H1 (cell line): ENCODE data around the gene ATF7. TPM values are rescaled to one million over a fixed set of nuclear protein-coding genes. Genes with fewer than 3 reads are reported as not detected.

Experiments
- CTCF ChIA-PET: fragments of 300-600 bp; sonication (Branson Sonifier 250); formaldehyde crosslinking; loops from one replicate; lab custom pipeline; 2021; ENCODE audit not compliant: partially characterized antibody; lab: Charles Lee
- POLR2A ChIA-PET: fragments of 300-600 bp; sonication (Branson Sonifier 250); formaldehyde crosslinking; loops from one replicate; lab custom pipeline; 2021; ENCODE audit warnings: inconsistent platforms; ENCODE audit not compliant: partially characterized antibody; lab: Charles Lee
- DNase-seq, 2 experiments: peaks; one replicate each; pipeline versions ENCODE4 v3.0.0 to v3.0.0-alpha.2; 2010 to 2022; ENCODE audit warnings: low spot score in 2 of 2, low read depth in 1 of 2, mixed read lengths in 1 of 2
- FAIRE-seq: peaks from 2 replicates; lab custom pipeline; 2011; peaks lifted over from hg19 to GRCh38; lab: Jason Lieb, UNC
- H2AFZ ChIP-seq: 2 replicates; pipeline ENCODE4 v1.8.1; 2012; ENCODE audit warnings: low read length, inconsistent platforms
- H2AK5ac ChIP-seq: 2 replicates; pipeline ENCODE4 v1.6.1; 2013; ENCODE audit warnings: low read depth, low read length
- H2BK120ac ChIP-seq: replicated peaks from 2 replicates; pipeline ENCODE3; 2013; ENCODE audit warnings: low read depth, low read length, inconsistent platforms
- H2BK12ac ChIP-seq: 2 replicates; pipeline ENCODE4 v1.6.1; 2013; ENCODE audit warnings: low read depth, low read length
- H2BK15ac ChIP-seq: 2 replicates; pipeline ENCODE4 v1.6.1; 2013; ENCODE audit warnings: low read length
- H2BK20ac ChIP-seq: 2 replicates; pipeline ENCODE4 v1.6.1; 2013; ENCODE audit warnings: low read length
- H2BK5ac ChIP-seq: 2 replicates; pipeline ENCODE4 v1.6.1; 2013; ENCODE audit warnings: low read depth, low read length
- H3K14ac ChIP-seq: 2 replicates; pipeline ENCODE4 v1.6.1; 2013; ENCODE audit warnings: inconsistent platforms; ENCODE audit not compliant: insufficient read length
- H3K18ac ChIP-seq: 2 replicates; pipeline ENCODE4 v1.6.1; 2013; ENCODE audit warnings: low read length; ENCODE audit errors: extremely low read depth
- H3K23ac ChIP-seq: 2 replicates; pipeline ENCODE4 v1.6.1; 2013; ENCODE audit warnings: inconsistent platforms; ENCODE audit not compliant: insufficient read length
- H3K23me2 ChIP-seq: 2 replicates; pipeline ENCODE4 v1.6.1; 2013; ENCODE audit warnings: low read depth, low read length
- H3K27ac ChIP-seq: 2 replicates; pipeline ENCODE4 v1.6.1; 2011; ENCODE audit warnings: low read depth, low read length, inconsistent platforms
- H3K27me3 ChIP-seq, 4 experiments: replicated peaks in 1 of 4; 1 replicate in 1 of 4; 2 replicates in 3 of 4; pipeline versions ENCODE4 v1.6.1 to v1.8.1; 2011 to 2013; ENCODE audit warnings: low read length in 3 of 4, mild to moderate bottlenecking in 3 of 4, inconsistent platforms in 2 of 4, mixed read lengths in 2 of 4, moderate library complexity in 1 of 4; ENCODE audit not compliant: control insufficient read depth in 3 of 4, insufficient read depth in 3 of 4; ENCODE audit errors: extremely low read depth in 1 of 4
- H3K36me3 ChIP-seq, 4 experiments: 2 replicates each; pipeline versions ENCODE4 v1.6.1 to v1.8.1; 2011 to 2013; ENCODE audit warnings: mild to moderate bottlenecking in 4 of 4, low read length in 3 of 4, moderate library complexity in 2 of 4, control low read depth in 1 of 4, inconsistent platforms in 1 of 4; ENCODE audit not compliant: insufficient read depth in 4 of 4, control insufficient read depth in 2 of 4
- H3K4ac ChIP-seq: replicated peaks from 2 replicates; pipeline ENCODE3; 2013; ENCODE audit warnings: low read length, low read depth, mixed read lengths, inconsistent platforms; ENCODE audit not compliant: insufficient read length
- H3K4me1 ChIP-seq, 4 experiments: replicated peaks in 1 of 4; 1 replicate in 1 of 4; 2 replicates in 3 of 4; pipeline versions ENCODE4 v1.6.1 to v1.8.1; 2011 to 2013; ENCODE audit warnings: low read length in 3 of 4, inconsistent platforms in 2 of 4, mixed read lengths in 1 of 4; ENCODE audit not compliant: insufficient read depth in 4 of 4, control insufficient read depth in 3 of 4
- H3K4me2 ChIP-seq, 2 experiments: 2 replicates each; pipeline versions ENCODE4 v1.6.1 to v1.8.1; 2011 to 2013; ENCODE audit warnings: low read depth in 2 of 2, low read length in 2 of 2, control low read depth in 1 of 2, inconsistent platforms in 1 of 2, mild to moderate bottlenecking in 1 of 2; ENCODE audit not compliant: insufficient read depth in 1 of 2
- H3K4me3 ChIP-seq, 4 experiments: fragments of 200-600, 300-600 bp in 1 of 4; sonication (generic), shearing (Covaris generic), sonication (Bioruptor Twin) in 1 of 4; 2 replicates each; pipeline versions ENCODE4 v1.5.1 to v1.8.1; 2011 to 2016; ENCODE audit warnings: low read length in 4 of 4, low read depth in 3 of 4, control low read depth in 2 of 4, inconsistent platforms in 2 of 4, mild to moderate bottlenecking in 2 of 4, mixed read lengths in 1 of 4, moderate library complexity in 1 of 4; ENCODE audit not compliant: insufficient read depth in 2 of 4; ENCODE audit errors: extremely low read depth in 1 of 4
- H3K56ac ChIP-seq: replicated peaks from 2 replicates; pipeline ENCODE3; 2013; ENCODE audit warnings: low read depth, mild to moderate bottlenecking, mixed read lengths, low read length, inconsistent platforms; ENCODE audit not compliant: insufficient read length
- H3K79me1 ChIP-seq: 2 replicates; pipeline ENCODE4 v1.6.1; 2013; ENCODE audit warnings: low read depth, low read length, control low read depth
- H3K79me2 ChIP-seq, 2 experiments: 2 replicates each; pipeline versions ENCODE4 v1.6.1 to v1.8.1; 2012 to 2013; ENCODE audit warnings: low read length in 2 of 2, mild to moderate bottlenecking in 2 of 2, inconsistent platforms in 1 of 2; ENCODE audit not compliant: insufficient read depth in 2 of 2, control insufficient read depth in 1 of 2
- H3K9ac ChIP-seq, 4 experiments: replicated peaks in 1 of 4; 1 replicate in 1 of 4; 2 replicates in 3 of 4; pipeline versions ENCODE4 v1.6.1 to v1.8.1; 2011 to 2013; ENCODE audit warnings: low read depth in 3 of 4, low read length in 3 of 4, control low read depth in 2 of 4, mild to moderate bottlenecking in 2 of 4, moderate library complexity in 2 of 4, inconsistent platforms in 1 of 4; ENCODE audit errors: extremely low read depth in 1 of 4
- H3K9me3 ChIP-seq, 2 experiments: 2 replicates each; pipeline versions ENCODE4 v1.6.1 to v1.8.1; 2012 to 2013; ENCODE audit warnings: mild to moderate bottlenecking in 2 of 2, moderate library complexity in 2 of 2, control low read depth in 1 of 2, inconsistent platforms in 1 of 2, low read depth in 1 of 2, low read length in 1 of 2, mixed read lengths in 1 of 2; ENCODE audit not compliant: insufficient read depth in 2 of 2
- H4K20me1 ChIP-seq, 2 experiments: replicated peaks in 1 of 2; 2 replicates each; pipeline versions ENCODE3 to v1.8.1; 2011 to 2013; ENCODE audit warnings: inconsistent platforms in 2 of 2, low read length in 2 of 2, mild to moderate bottlenecking in 1 of 2; ENCODE audit not compliant: insufficient read depth in 2 of 2, control insufficient read depth in 1 of 2
- H4K5ac ChIP-seq: 2 replicates; pipeline ENCODE4 v1.6.1; 2013; ENCODE audit warnings: low read length, low read depth, mixed read lengths, inconsistent platforms; ENCODE audit not compliant: insufficient read length
- H4K8ac ChIP-seq: 2 replicates; pipeline ENCODE4 v1.8.0; 2013; ENCODE audit warnings: mild to moderate bottlenecking, moderate library complexity, low read length, inconsistent platforms; ENCODE audit not compliant: insufficient read depth; ENCODE audit errors: extremely low read depth
- H4K91ac ChIP-seq: replicated peaks from 2 replicates; pipeline ENCODE3; 2013; ENCODE audit warnings: low read length, mixed read lengths, inconsistent platforms; ENCODE audit not compliant: insufficient read length
- NANOG ChIP-seq: IDR thresholded peaks from 2 replicates; pipeline ENCODE4 v1.6.1; 2011; ENCODE audit warnings: low read length, low read depth, mild to moderate bottlenecking, inconsistent platforms; ENCODE audit not compliant: insufficient read depth, poor library complexity, severe bottlenecking
- WGBS, 2 experiments: shearing (Covaris generic) in 1 of 2; methylation state at CpG; one replicate each; pipeline versions ENCODE4 v1.1.6 to v1.1.7; 2013 to 2015; ENCODE audit warnings: low lambda C conversion rate in 2 of 2, mixed read lengths in 2 of 2, inconsistent platforms in 1 of 2, low coverage in 1 of 2, missing lambda C conversion rate in 1 of 2; ENCODE audit not compliant: insufficient replicate concordance in 2 of 2, insufficient coverage in 1 of 2, insufficient read length in 1 of 2; ENCODE audit errors: extremely low coverage in 1 of 2, missing lambda C conversion rate in 1 of 2; 5-methylcytosine and 5-hydroxymethylcytosine counted together
- polyA plus RNA-seq, 7 experiments: library from polyadenylated mRNA; depleted of rRNA in 3 of 7; stranded (reverse) in 5 of 7; unstranded in 2 of 7; fragments of >200 nt in 5 of 7; fragments of 200-250 nt in 2 of 7; gene quantifications; 1 replicate in 5 of 7; 2 replicates in 1 of 7; 4 replicates in 1 of 7; pipeline versions ENCODE4 v1.2.1 to v1.2.3, GENCODE V29; 2011 to 2013; ENCODE audit warnings: missing spikeins in 2 of 7, mixed read lengths in 2 of 7
- total RNA-seq: library from RNA; stranded (reverse); fragmentation: NEBNext Ultra II Directional; extraction: Animal tissue kit (Norgen Biotek cat#: 25700); gene quantifications from 2 replicates; pipeline ENCODE4 v1.2.1, GENCODE V29; 2021

ATF7 gene
- total and polyA plus RNA-seq, 2 of the 8 experiments (the other 6 are each of a cell fraction or from before 2014, with no cell fraction given) = 10.1 to 16.6 TPM

GRCh38 chr12:53465679-53466078, 160.5 kb downstream of the ATF7 start:
- Histone ChIP-seq H4K5ac (no peak overlapping the region), H2BK20ac (no peak overlapping the region), H3K56ac (no peak overlapping the region), H3K14ac (no peak overlapping the region), H2BK15ac (no peak overlapping the region), H4K20me1 (peaks cover 32 to 50% of the 10 kb centered on the region in 2 experiments), H2BK12ac (no peak overlapping the region), H3K79me1 (peaks cover 7% of the 10 kb centered on the region), H3K9me3 (no peaks in the 10 kb centered on the region), H4K91ac (no peak overlapping the region), H3K4ac (no peak overlapping the region), H3K23ac (no peak overlapping the region), H3K18ac (no peak overlapping the region), H2AFZ (no peak overlapping the region), H3K36me3 (peaks cover 86 to 100% (median 94%) of the 10 kb centered on the region in 4 experiments), H3K27me3 (no peaks in the 10 kb centered on the region), H3K79me2 (peaks cover 0 to 68% of the 10 kb centered on the region in 2 experiments; a peak in 2 of 4 replicates), H2AK5ac (no peak overlapping the region), H2BK5ac (no peak overlapping the region), H3K4me2 (no peak overlapping the region), H4K8ac (no peak overlapping the region), H3K9ac (no peak overlapping the region), H3K4me3 (no peak overlapping the region), H2BK120ac (no peak overlapping the region), H3K4me1 (peaks cover 0 to 10% (median 0%) of the 10 kb centered on the region in 4 experiments; a peak in 2 of 7 replicates), H3K23me2 (no peaks in the 10 kb centered on the region; the same call in 1 of the 2 replicates), H3K27ac (no peak overlapping the region)
- POLR2A ChIA-PET = interaction anchor here (0.9 to 67.0 kb wide), 3 partner anchors 2 to 166 kb away, joined by 3 to 3397 read pairs (median 3397); partner anchors contain the start of genes MAP3K12, MYG1, NPFF and PCBP2
- no peak for DNase-seq
- no peak for FAIRE-seq
- no peak for TF ChIP-seq NANOG
- WGBS, 2 experiments = 91% methylated on average over 2 of the region's 2 CpGs; no CpG with 5 or more reads in 1 of the 2 experiments
- CTCF ChIA-PET = interaction anchor here (1.5 to 6.4 kb wide), 3 partner anchors 9 to 37 kb away, joined by 3 to 57 read pairs (median 13); no protein-coding TSS in a partner anchor
